Measurements from ENCODE around the gene PHF20.
"Not testable (repeated sequence)": the region's sequence is repeated elsewhere in the genome, so short reads cannot be mapped to it uniquely, and the experiment has no call there.

PHF20 gene

GRCh38 chr20:35877611-35878010 is 105.8 kb downstream of the PHF20 start:
- no peaks in the 10 kb centered on the region for H3K36me3 ChIP-seq (ENCODE audit: control insufficient read depth, insufficient read depth, low read length)
- TF ChIP-seq CTCF (IDR thresholded peaks at IDR 0.05), result no peak
- H3K4me3 ChIP-seq (ENCODE audit: low read depth, low read length), result no peak overlapping the region
- H3K4me2 ChIP-seq (ENCODE audit: low read length), result no peak overlapping the region
- no peaks in the 10 kb centered on the region for H3K4me1 ChIP-seq
- no peaks in the 10 kb centered on the region for H3K9me3 ChIP-seq (ENCODE audit: control insufficient read depth, low read length)
- no peak overlapping the region for H2AFZ ChIP-seq
- no peak overlapping the region for H3K27ac ChIP-seq
- H3K9ac ChIP-seq, result no peak overlapping the region
- peaks cover 8% of the 10 kb centered on the region for H3K79me2 ChIP-seq
- H3K27me3 ChIP-seq (ENCODE audit: control insufficient read depth, insufficient read depth, low read length), result no peaks in the 10 kb centered on the region

GRCh38 chr20:35878113-35878625 is 106.4 kb downstream of the PHF20 start:
- Histone ChIP-seq H3K27ac (no peak overlapping the region), H3K9ac (no peak overlapping the region), H3K27me3 (ENCODE audit: control insufficient read depth, insufficient read depth, low read length) (no peaks in the 10 kb centered on the region), H3K4me2 (ENCODE audit: low read length) (no peak overlapping the region), H3K4me3 (ENCODE audit: low read depth, low read length) (no peak overlapping the region), H3K36me3 (ENCODE audit: control insufficient read depth, insufficient read depth, low read length) (no peaks in the 10 kb centered on the region), H3K9me3 (ENCODE audit: control insufficient read depth, low read length) (no peaks in the 10 kb centered on the region), H2AFZ (no peak overlapping the region), H3K79me2 (peaks cover 8% of the 10 kb centered on the region), H3K4me1 (no peaks in the 10 kb centered on the region)
- no peak for TF ChIP-seq CTCF (IDR thresholded peaks at IDR 0.05)

- Histone ChIP-seq H3K4me3 (ENCODE audit: low read depth, low read length) (no peak overlapping the region), H3K4me1 (peaks cover 6% of the 10 kb centered on the region), H3K27me3 (ENCODE audit: control insufficient read depth, insufficient read depth, low read length) (no peaks in the 10 kb centered on the region), H3K27ac (no peak overlapping the region), H2AFZ (no peak overlapping the region), H3K79me2 (peaks cover under 1% of the 10 kb centered on the region), H3K9me3 (ENCODE audit: control insufficient read depth, low read length) (no peaks in the 10 kb centered on the region), H3K4me2 (ENCODE audit: low read length) (no peak overlapping the region), H3K9ac (no peak overlapping the region), H3K36me3 (ENCODE audit: control insufficient read depth, insufficient read depth, low read length) (no peaks in the 10 kb centered on the region)
- no peak for TF ChIP-seq CTCF (IDR thresholded peaks at IDR 0.05)
These were observed 109.9 kb downstream of the PHF20 start for GRCh38 chr20:35881676-35882075.

GRCh38 chr20:35882427-35883161 is 110.8 kb downstream of the PHF20 start:
- H3K4me2 ChIP-seq (ENCODE audit: low read length); H3K4me1 ChIP-seq; H3K27ac ChIP-seq; H3K9me3 ChIP-seq (ENCODE audit: control insufficient read depth, low read length); H2AFZ ChIP-seq; H3K27me3 ChIP-seq (ENCODE audit: control insufficient read depth, insufficient read depth, low read length); H3K79me2 ChIP-seq; H3K36me3 ChIP-seq (ENCODE audit: control insufficient read depth, insufficient read depth, low read length); H3K4me3 ChIP-seq (ENCODE audit: low read depth, low read length); H3K9ac ChIP-seq: not testable (repeated sequence)

GRCh38 chr20:35883336-35883777 is 111.5 kb downstream of the PHF20 start:
- H3K4me2 ChIP-seq (ENCODE audit: low read length), result no peak overlapping the region
- H3K27me3 ChIP-seq (ENCODE audit: control insufficient read depth, insufficient read depth, low read length), result no peaks in the 10 kb centered on the region
- no peak overlapping the region for H2AFZ ChIP-seq
- H3K4me3 ChIP-seq (ENCODE audit: low read depth, low read length), result no peak overlapping the region
- no peaks in the 10 kb centered on the region for H3K36me3 ChIP-seq (ENCODE audit: control insufficient read depth, insufficient read depth, low read length)
- H3K79me2 ChIP-seq, result no peaks in the 10 kb centered on the region
- no peaks in the 10 kb centered on the region for H3K9me3 ChIP-seq (ENCODE audit: control insufficient read depth, low read length)
- no peak for TF ChIP-seq CTCF (IDR thresholded peaks at IDR 0.05)
- no peak overlapping the region for H3K9ac ChIP-seq
- peaks cover 6% of the 10 kb centered on the region for H3K4me1 ChIP-seq
- H3K27ac ChIP-seq, result peak overlapping the region; percentile 13
